ES-I3 (cell line): Measurements from ENCODE around the gene CD99.
A peak's percentile ranks its signal among the peaks of the same experiment; 100 is the strongest.

Source experiments
- H3K36me3 ChIP-seq: 2 replicates; pipeline ENCODE4 v1.6.1; 2013; ENCODE audit warnings: mild to moderate bottlenecking, low read length, control low read depth, moderate library complexity; ENCODE audit not compliant: insufficient read depth
- H3K4me1 ChIP-seq: 2 replicates; pipeline ENCODE4 v1.6.1; 2013; ENCODE audit warnings: mild to moderate bottlenecking, control low read depth, low read length; ENCODE audit not compliant: insufficient read depth
- H3K9ac ChIP-seq: 2 replicates; pipeline ENCODE4 v1.6.1; 2013; ENCODE audit warnings: low read depth, mild to moderate bottlenecking, low read length, moderate library complexity
- H3K9me3 ChIP-seq: 2 replicates; pipeline ENCODE4 v1.6.1; 2013; ENCODE audit warnings: mild to moderate bottlenecking, low read length, moderate library complexity; ENCODE audit not compliant: control insufficient read depth, insufficient read depth

CD99 gene

GRCh38 chrX:2700405-2701320 lies 9.6 kb downstream of the CD99 start:
- Histone ChIP-seq H3K9ac (no peak overlapping the region), H3K9me3 (no peaks in the 10 kb centered on the region), H3K36me3 (no peaks in the 10 kb centered on the region), H3K4me1 (peaks cover 22% of the 10 kb centered on the region)

DNA sequence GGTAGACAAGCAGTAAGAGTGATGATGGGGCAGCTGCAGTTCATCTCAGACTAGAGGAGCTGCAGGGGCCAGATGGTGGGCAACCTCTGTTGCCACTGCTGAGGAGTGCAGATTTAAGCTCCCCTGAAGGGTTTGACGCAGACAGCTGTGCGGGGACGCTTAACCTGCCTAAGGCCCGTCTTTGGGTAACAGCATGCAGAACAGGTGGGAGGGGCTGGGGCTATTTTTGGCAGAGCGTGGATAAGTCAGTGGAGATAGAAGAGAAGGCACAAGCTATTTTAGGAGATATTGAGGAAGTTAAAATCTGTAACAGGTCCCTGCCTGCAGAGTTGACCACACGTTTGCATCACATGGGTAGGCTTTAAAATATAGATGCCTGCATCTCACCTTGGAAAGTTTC lies 10.5 kb downstream of the CD99 start:
- H3K9ac ChIP-seq: no peak overlapping the region
- no peaks in the 10 kb centered on the region for H3K9me3 ChIP-seq
- H3K36me3 ChIP-seq: no peaks in the 10 kb centered on the region
- peaks cover 21% of the 10 kb centered on the region for H3K4me1 ChIP-seq

DNA sequence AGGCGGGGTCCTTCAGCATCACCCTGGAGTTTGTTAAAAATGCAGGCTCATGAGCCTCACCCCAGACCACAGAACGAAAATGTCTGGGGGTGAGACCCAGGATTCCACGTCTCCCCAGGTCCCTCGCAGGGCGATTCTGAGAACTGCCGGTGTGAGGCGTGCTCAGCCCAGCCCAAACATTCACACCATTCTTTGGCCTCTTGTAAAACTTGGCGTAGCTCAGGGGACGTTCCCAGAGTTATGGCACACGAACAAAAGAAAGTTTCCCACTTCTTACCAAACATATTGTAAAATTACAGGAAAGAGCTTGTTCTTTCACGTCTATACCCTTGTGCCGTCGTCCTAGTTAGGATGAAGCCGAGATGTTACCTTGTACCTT lies 12.9 kb downstream of the CD99 start:
- Histone ChIP-seq H3K4me1 (peaks cover 35% of the 10 kb centered on the region), H3K9ac (no peak overlapping the region), H3K36me3 (no peaks in the 10 kb centered on the region), H3K9me3 (no peaks in the 10 kb centered on the region)

DNA sequence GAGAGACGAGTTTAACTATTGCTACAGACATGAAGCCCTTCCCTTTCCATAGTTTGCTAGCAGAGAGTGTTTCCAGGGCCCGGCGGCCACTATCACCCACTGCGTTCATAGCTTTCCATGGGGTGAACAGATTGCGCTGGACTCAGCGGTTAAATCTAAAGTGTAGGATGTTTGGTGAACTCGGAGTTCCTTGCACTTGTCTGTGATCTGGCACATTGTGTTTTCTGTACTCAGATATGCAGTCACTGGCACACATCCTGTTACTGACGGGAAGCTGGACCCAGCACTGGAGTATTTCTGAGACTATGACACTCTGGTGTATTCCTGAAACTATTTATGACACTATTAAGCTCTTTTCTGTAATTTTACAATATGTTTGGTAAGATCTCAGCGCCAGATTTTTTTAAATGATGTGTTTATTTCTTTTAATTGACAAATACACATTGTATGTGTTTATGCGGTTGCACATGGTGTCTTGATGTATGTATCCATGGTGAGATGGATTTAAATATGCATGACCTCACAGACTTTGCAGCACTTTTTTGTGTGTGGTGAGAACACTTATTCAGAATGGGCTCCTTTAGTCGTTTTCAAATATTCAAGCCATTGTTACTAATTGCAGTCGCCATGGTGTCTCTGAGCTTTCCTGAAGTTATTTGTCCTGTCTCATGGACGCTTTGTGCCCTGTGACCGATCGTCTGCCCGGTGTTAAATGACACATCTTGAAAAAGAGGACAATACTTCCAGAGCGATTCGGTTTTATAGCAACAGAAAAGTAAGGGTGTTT lies 14.1 kb downstream of the CD99 start:
- Histone ChIP-seq H3K9ac (no peak overlapping the region), H3K4me1 (peaks cover 47% of the 10 kb centered on the region), H3K9me3 (no peaks in the 10 kb centered on the region), H3K36me3 (no peaks in the 10 kb centered on the region)

DNA sequence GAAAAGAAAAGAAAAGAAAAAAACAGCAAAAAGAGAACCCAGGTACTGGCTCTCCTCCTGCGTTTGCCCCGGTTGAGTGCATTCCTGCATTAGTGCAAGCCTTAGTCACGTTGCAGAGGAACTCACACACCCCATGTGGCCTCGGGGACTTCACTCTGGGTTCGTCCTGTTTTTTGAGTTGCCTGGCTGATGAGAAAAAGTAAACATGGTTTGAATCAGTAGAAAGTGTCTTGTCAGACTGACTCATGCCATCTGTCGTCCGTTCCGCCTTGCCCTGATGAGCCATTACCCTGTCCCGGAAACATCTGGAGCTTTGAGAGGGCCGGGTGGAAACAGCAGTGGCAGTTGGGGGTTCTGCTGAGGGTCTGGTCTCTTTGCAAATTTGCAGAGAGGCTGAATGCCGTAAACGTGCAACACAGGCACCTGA lies 16.3 kb downstream of the CD99 start:
- Histone ChIP-seq H3K9ac (0 out of 2 replicates have a peak overlapping the region, but pooled peaks have one; percentile 2), H3K9me3 (no peaks in the 10 kb centered on the region), H3K4me1 (peaks cover 49% of the 10 kb centered on the region), H3K36me3 (no peaks in the 10 kb centered on the region)

DNA sequence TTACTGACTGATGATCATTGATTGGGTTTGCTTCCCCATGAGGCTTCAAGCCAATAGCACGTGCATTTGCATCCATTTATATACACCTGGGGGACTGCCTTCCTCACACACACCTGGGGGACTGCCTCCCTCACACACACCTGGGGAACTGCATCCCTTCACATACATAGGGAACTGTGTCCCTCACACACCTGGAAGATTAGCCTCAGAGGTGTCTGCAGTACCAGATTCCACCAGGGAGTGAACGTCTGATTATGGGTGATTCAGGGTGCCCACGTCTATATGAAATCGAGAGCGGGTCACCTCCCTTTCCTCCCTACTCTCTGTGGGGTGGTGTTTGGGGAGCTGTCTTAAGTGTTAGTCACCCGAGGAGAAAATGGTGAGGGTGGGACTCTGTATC lies 16.9 kb downstream of the CD99 start:
- peaks cover 48% of the 10 kb centered on the region for H3K4me1 ChIP-seq

GRCh38 chrX:2708592-2709188 lies 17.6 kb downstream of the CD99 start:
- no peaks in the 10 kb centered on the region for H3K9me3 ChIP-seq
- peaks cover 4% of the 10 kb centered on the region; the same call in 1 of the 2 replicates for H3K36me3 ChIP-seq
- H3K9ac ChIP-seq: no peak overlapping the region
- H3K4me1 ChIP-seq: peaks cover 42% of the 10 kb centered on the region

More for the DNA sequence above, 16.9 kb downstream of the CD99 start:
- Histone ChIP-seq H3K9ac (peak overlapping the region; percentile 1; the same call in 1 of the 2 replicates), H3K36me3 (peaks cover 4% of the 10 kb centered on the region; the same call in 1 of the 2 replicates), H3K9me3 (no peaks in the 10 kb centered on the region)

- Histone ChIP-seq H3K9me3 (no peaks in the 10 kb centered on the region), H3K36me3 (peaks cover 4% of the 10 kb centered on the region; the same call in 1 of the 2 replicates), H3K4me1 (peaks cover 39% of the 10 kb centered on the region), H3K9ac (peak overlapping the region; percentile 39; the same call in 1 of the 2 replicates)
Observed at GRCh38 chrX:2709556-2709955, 18.5 kb downstream of the CD99 start.

- H3K9me3 ChIP-seq: no peaks in the 10 kb centered on the region
- peaks cover 7% of the 10 kb centered on the region; the same call in 1 of the 2 replicates for H3K36me3 ChIP-seq
- H3K4me1 ChIP-seq: peaks cover 39% of the 10 kb centered on the region
- H3K9ac ChIP-seq: peak overlapping the region; percentile 39
Observed at GRCh38 chrX:2710041-2710840, 19.1 kb downstream of the CD99 start.

GRCh38 chrX:2711441-2711840 lies 20.3 kb downstream of the CD99 start:
- peaks cover 7% of the 10 kb centered on the region; the same call in 1 of the 2 replicates for H3K36me3 ChIP-seq
- H3K9ac ChIP-seq: no peak overlapping the region
- H3K4me1 ChIP-seq: peaks cover 35% of the 10 kb centered on the region
- no peaks in the 10 kb centered on the region for H3K9me3 ChIP-seq

GRCh38 chrX:2712428-2712827 lies 21.3 kb downstream of the CD99 start:
- Histone ChIP-seq H3K4me1 (peaks cover 30% of the 10 kb centered on the region), H3K36me3 (peaks cover 7% of the 10 kb centered on the region; the same call in 1 of the 2 replicates), H3K9ac (no peak overlapping the region), H3K9me3 (no peaks in the 10 kb centered on the region)

GRCh38 chrX:2712890-2713840 lies 22.1 kb downstream of the CD99 start:
- peaks cover 22% of the 10 kb centered on the region for H3K4me1 ChIP-seq
- H3K9ac ChIP-seq: no peak overlapping the region
- H3K9me3 ChIP-seq: no peaks in the 10 kb centered on the region
- peaks cover 7% of the 10 kb centered on the region; the same call in 1 of the 2 replicates for H3K36me3 ChIP-seq

DNA sequence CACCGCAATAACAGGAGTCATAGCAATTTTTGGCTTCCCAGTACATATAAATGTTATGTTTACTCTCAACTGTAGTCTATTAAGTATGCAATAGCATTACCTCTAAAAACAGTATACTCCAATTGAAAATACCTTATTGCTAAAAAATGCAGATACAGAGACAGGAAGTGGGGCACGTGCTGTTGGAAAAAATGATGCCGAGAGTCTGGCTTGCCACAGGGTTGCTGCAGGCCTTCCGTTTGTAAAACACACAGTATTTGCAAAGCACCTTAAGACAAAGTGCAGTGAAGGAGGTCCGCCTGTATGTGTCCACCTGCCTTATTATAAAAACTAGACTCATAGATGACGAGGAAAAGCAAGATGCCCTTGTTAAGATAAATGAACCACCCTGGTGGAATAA lies 23.5 kb downstream of the CD99 start:
- no peaks in the 10 kb centered on the region for H3K9me3 ChIP-seq
- H3K9ac ChIP-seq: no peak overlapping the region
- H3K36me3 ChIP-seq: peaks cover 16% of the 10 kb centered on the region
- H3K4me1 ChIP-seq: peaks cover 9% of the 10 kb centered on the region
